NCI-H2227 (cell line): ENCODE data around the gene KRT15.
A peak's percentile ranks its signal among the peaks of the same experiment; 100 is the strongest.
"Not testable (repeated sequence)": the region's sequence is repeated elsewhere in the genome, so short reads cannot be mapped to it uniquely, and the experiment has no call there.

Experiments
- DNase-seq: peaks from one replicate; lab custom pipeline; 2025; ENCODE audit not compliant: unreplicated experiment; lab: John Stamatoyannopoulos, UW

KRT15 gene

GRCh38 chr17:41544935-41545334 lies 26.2 kb upstream of the KRT15 start:
- DNase-seq = no peak

- DNase-seq = peak; percentile 43
Measured at GRCh38 chr17:41544491-41544892, 25.8 kb upstream of the KRT15 start.

- DNase-seq = not testable (repeated sequence)
Measured at GRCh38 chr17:41542786-41543185, 24.1 kb upstream of the KRT15 start.

- no peak for DNase-seq
Measured at GRCh38 chr17:41542357-41542756, 23.7 kb upstream of the KRT15 start.

GRCh38 chr17:41540921-41541625 lies 22.4 kb upstream of the KRT15 start:
- DNase-seq = no peak

- DNase-seq = no peak
Measured at GRCh38 chr17:41539979-41540701, 21.4 kb upstream of the KRT15 start.

GRCh38 chr17:41539071-41539492 lies 20.4 kb upstream of the KRT15 start:
- no peak for DNase-seq

GRCh38 chr17:41538565-41538991 lies 19.9 kb upstream of the KRT15 start:
- no peak for DNase-seq

- DNase-seq = no peak
Measured at GRCh38 chr17:41537990-41538389, 19.3 kb upstream of the KRT15 start.

GRCh38 chr17:41537614-41537954 lies 18.9 kb upstream of the KRT15 start:
- no peak for DNase-seq

GRCh38 chr17:41536741-41537613 lies 18.3 kb upstream of the KRT15 start:
- no peak for DNase-seq

GRCh38 chr17:41535764-41536481 lies 17.2 kb upstream of the KRT15 start:
- no peak for DNase-seq

GRCh38 chr17:41534899-41535546 lies 16.3 kb upstream of the KRT15 start:
- no peak for DNase-seq

- DNase-seq = no peak
Measured at GRCh38 chr17:41533613-41534012, 14.9 kb upstream of the KRT15 start.

GRCh38 chr17:41532947-41533570 lies 14.4 kb upstream of the KRT15 start:
- no peak for DNase-seq

- DNase-seq = no peak
Measured at GRCh38 chr17:41531993-41532392, 13.3 kb upstream of the KRT15 start.

GRCh38 chr17:41530062-41531048 lies 11.7 kb upstream of the KRT15 start:
- DNase-seq = no peak

GRCh38 chr17:41529491-41529915 lies 10.8 kb upstream of the KRT15 start:
- DNase-seq = no peak

GRCh38 chr17:41528959-41529353 lies 10.3 kb upstream of the KRT15 start:
- DNase-seq = no peak
